Left lung (tissue), 10 donors: ENCODE data around the gene MAFB. TPM values are rescaled to one million over a fixed set of nuclear protein-coding genes. Genes with fewer than 3 reads are reported as not detected.

ENCODE experiments used
- ATAC-seq: fragments of 200-7000 bp; cut with Tn5 transposase; one replicate; pipeline ENCODE4 v1.9.1; 2020; ENCODE audit warnings: moderate library complexity
- DNase-seq, 4 donors: peaks; one replicate each; pipeline ENCODE4 v3.0.0-alpha.2; 2013 to 2020
- H3K27ac ChIP-seq, 2 donors: fragments of 200-600 bp; sonication (generic) in 1 of 2; one replicate each; pipeline versions ENCODE4 v1.5.0 to v1.8.0; 2020 to 2021
- H3K27me3 ChIP-seq, 2 donors: fragments of 200-600 bp; sonication (generic) in 1 of 2; one replicate each; pipeline versions ENCODE4 v1.5.0 to v1.8.0; 2020 to 2021
- H3K36me3 ChIP-seq, 2 donors: fragments of 200-600 bp; sonication (generic) in 1 of 2; one replicate each; pipeline versions ENCODE4 v1.5.0 to v1.8.0; 2020 to 2021
- H3K4me1 ChIP-seq, 2 donors: fragments of 200-600 bp; one replicate each; pipeline ENCODE4 v1.8.0; 2021
- H3K4me3 ChIP-seq, 2 donors: fragments of 200-600 bp; sonication (generic) in 1 of 2; one replicate each; pipeline versions ENCODE4 v1.5.0 to v1.8.0; 2020 to 2021; ENCODE audit warnings: mild to moderate bottlenecking in 1 of 2
- H3K9me3 ChIP-seq, 2 donors: fragments of 200-600 bp; sonication (generic) in 1 of 2; one replicate each; pipeline versions ENCODE4 v1.5.0 to v1.8.0; 2020 to 2021
- intact Hi-C, 2 donors: fragments of 100-400 bp; cut with DNase I; formaldehyde crosslinking; loops; one replicate each; pipeline versions ENCODE4 v1.11.2 to v1.14.2; 2022
- polyA plus RNA-seq, 6 donors: library from polyadenylated mRNA; unstranded; fragments of 120-200 nt; gene quantifications; one replicate each; pipeline ENCODE4 v1.2.1, GENCODE V29; 2013; ENCODE audit not compliant: insufficient read length in 6 of 6
- total RNA-seq, 2 donors: library from RNA; stranded (reverse); fragmentation: NEBNext Ultra II Directional; extraction: Animal tissue kit (Norgen Biotek cat#: 25700); gene quantifications; one replicate each; pipeline ENCODE4 v1.2.1, GENCODE V29; 2021
- TF ChIP-seq, protein P1 (sequence below), 2 donors: fragments of 200-600 bp; sonication (generic) in 1 of 2; IDR thresholded peaks; one replicate each; pipeline versions ENCODE4 v1.5.0 to v1.8.0; 2021; ENCODE audit warnings: antibody characterized with exemption in 2 of 2
- donor health status: DM: no; HTN: yes; CAD: no.
- donor health status: DM: no; HTN: no; CAD: no.

Gene MAFB
- total and polyA plus RNA-seq, 8 donors: 9.8 to 111 (median 12.3) TPM

DNA sequence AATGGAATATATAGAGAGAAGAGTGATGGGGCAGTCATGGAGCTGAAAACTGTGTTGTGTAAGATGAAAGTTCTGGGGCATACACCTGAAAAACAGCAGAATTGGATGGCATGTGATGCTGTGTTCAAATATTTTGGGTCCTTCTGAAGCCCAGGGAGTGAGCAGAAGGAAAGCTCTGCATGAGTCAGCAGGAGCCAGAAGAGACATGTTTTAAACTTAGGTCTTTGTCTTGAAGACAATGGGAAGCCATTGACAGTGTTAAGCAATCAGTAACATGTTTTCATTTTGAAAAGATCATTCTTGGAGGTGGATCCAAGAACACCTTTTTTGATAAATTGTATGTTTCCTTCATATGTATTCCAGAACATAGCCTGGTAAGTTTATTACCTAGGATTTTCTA lies 38.9 kb upstream of the MAFB start:
- no peaks in the 10 kb centered on the region for H3K9me3 ChIP-seq
- H3K36me3 ChIP-seq: no peaks in the 10 kb centered on the region
- DNase-seq: no peak
- H3K4me1 ChIP-seq: no peaks in the 10 kb centered on the region
- no peaks in the 10 kb centered on the region for H3K27me3 ChIP-seq
- intact Hi-C loops: no loop called here
- TF ChIP-seq, protein P1, sequence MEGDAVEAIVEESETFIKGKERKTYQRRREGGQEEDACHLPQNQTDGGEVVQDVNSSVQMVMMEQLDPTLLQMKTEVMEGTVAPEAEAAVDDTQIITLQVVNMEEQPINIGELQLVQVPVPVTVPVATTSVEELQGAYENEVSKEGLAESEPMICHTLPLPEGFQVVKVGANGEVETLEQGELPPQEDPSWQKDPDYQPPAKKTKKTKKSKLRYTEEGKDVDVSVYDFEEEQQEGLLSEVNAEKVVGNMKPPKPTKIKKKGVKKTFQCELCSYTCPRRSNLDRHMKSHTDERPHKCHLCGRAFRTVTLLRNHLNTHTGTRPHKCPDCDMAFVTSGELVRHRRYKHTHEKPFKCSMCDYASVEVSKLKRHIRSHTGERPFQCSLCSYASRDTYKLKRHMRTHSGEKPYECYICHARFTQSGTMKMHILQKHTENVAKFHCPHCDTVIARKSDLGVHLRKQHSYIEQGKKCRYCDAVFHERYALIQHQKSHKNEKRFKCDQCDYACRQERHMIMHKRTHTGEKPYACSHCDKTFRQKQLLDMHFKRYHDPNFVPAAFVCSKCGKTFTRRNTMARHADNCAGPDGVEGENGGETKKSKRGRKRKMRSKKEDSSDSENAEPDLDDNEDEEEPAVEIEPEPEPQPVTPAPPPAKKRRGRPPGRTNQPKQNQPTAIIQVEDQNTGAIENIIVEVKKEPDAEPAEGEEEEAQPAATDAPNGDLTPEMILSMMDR (IDR thresholded peaks at IDR 0.05): no peak
- ATAC-seq: no peak
- no peak overlapping the region for H3K27ac ChIP-seq
- no peak overlapping the region for H3K4me3 ChIP-seq

DNA sequence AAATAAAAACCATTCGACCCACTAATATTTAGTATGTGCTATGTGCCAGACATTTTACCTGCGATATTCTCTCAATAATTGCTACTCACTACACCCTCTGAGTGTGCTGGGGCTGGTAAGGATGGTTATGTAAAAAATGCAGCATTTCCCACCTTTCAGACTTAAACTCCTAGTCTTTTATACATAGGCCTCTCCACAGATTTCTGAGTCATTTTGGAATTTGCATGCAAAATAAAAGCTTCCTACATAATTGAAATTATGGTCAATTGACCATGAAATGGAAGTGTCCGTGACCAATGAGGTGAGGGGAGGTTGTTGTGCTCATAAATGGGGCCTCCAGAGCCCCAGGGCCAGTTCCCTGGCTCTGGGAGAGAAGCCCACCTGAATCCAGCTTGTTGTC lies 37.7 kb upstream of the MAFB start:
- Histone ChIP-seq H3K4me1 (no peaks in the 10 kb centered on the region), H3K27me3 (no peaks in the 10 kb centered on the region), H3K9me3 (no peaks in the 10 kb centered on the region), H3K4me3 (no peak overlapping the region), H3K27ac (no peak overlapping the region), H3K36me3 (no peaks in the 10 kb centered on the region)
- intact Hi-C loops: no loop called here
- TF ChIP-seq, protein P1 (IDR thresholded peaks at IDR 0.05): no peak
- DNase-seq (no peak), ATAC-seq (no peak)

DNA sequence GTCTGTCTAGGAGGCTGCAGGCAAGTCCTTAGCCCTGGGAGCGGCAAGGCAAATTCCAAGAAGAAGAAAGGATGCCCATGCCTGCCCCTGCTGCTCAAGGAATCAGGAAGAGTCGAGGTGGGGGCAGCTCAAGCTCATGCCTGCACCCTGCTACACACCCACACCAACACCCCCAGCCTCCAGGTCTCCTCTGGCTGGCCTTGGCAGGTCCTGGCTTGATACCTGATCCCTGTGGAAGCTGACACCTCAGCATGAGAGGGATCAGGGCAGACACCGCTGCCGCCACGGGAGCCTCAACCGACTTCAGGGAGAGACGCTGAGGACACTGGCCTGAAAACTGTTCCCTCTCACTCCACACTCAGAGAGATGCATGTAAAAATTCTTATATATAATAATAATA lies 35.5 kb upstream of the MAFB start:
- TF ChIP-seq, protein P1 (IDR thresholded peaks at IDR 0.05): no peak
- Histone ChIP-seq H3K27me3 (no peaks in the 10 kb centered on the region), H3K36me3 (no peaks in the 10 kb centered on the region), H3K4me1 (peaks cover 0 to 5% of the 10 kb centered on the region in 2 donors), H3K27ac (no peak overlapping the region), H3K9me3 (no peaks in the 10 kb centered on the region), H3K4me3 (no peak overlapping the region)
- DNase-seq (peak in 1 of 4 donors; percentile 58), ATAC-seq (no peak)
- intact Hi-C loops: no loop called here

DNA sequence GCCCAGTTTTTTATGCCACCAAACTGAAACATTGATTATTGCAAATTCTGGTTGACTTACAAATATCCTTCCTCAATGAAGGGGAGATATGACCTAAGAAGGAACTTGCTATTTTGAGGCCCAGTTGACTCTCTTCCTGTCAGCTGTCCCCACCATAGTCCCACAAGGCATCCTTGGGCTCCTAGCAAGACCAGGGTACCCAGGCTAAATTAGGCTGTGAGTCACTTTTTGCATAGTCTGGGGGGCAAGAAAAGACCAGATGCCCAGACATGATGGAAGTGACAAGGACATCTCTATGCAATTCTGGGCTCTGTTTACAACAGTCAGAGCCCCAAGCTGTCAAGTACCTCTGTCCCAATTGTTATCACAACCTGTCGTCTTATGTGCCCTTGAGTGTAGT lies 31.8 kb upstream of the MAFB start:
- Histone ChIP-seq H3K4me1 (peaks cover 0 to 11% of the 10 kb centered on the region in 2 donors), H3K27ac (no peak overlapping the region), H3K4me3 (no peak overlapping the region), H3K27me3 (no peaks in the 10 kb centered on the region), H3K9me3 (no peaks in the 10 kb centered on the region), H3K36me3 (no peaks in the 10 kb centered on the region)
- no peak for ATAC-seq
- TF ChIP-seq, protein P1 (IDR thresholded peaks at IDR 0.05): no peak
- DNase-seq: no peak
- intact Hi-C loops: no loop called here

DNA sequence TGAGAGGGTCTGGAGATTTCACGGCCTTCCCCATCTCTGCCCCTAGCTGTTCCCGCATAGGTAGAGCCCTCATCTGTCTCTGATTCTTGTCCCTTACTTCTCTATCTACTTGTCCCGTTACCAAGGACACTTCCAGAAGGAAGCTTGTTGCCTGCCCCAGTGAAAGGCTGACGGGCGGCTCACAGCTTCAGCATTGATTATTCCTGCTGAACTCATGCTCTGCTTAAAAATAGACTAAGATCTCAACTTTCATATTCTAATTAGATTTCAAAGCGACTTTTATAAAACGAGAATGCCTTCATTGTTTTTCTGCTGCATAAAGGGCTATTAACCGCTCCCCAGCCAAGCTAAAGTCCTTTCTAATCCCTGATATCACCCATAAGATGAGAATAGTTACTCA lies 31.1 kb upstream of the MAFB start:
- Histone ChIP-seq H3K36me3 (no peaks in the 10 kb centered on the region), H3K9me3 (no peaks in the 10 kb centered on the region), H3K27me3 (no peaks in the 10 kb centered on the region), H3K4me3 (no peak overlapping the region), H3K4me1 (peaks cover 0 to 11% of the 10 kb centered on the region in 2 donors), H3K27ac (no peak overlapping the region)
- DNase-seq (no peak), ATAC-seq (no peak)
- TF ChIP-seq, protein P1 (IDR thresholded peaks at IDR 0.05): no peak
- intact Hi-C loops: no loop called here
